NOMO-1 treated with dmso at 0.1 percent for 144 hours (cell line): ENCODE measurements around the gene SRRM3.
A peak's percentile ranks its signal among the peaks of the same experiment; 100 is the strongest.
"Not testable (repeated sequence)": the region's sequence is repeated elsewhere in the genome, so short reads cannot be mapped to it uniquely, and the experiment has no call there.

Experiments
- DNase-seq: peaks from one replicate; lab custom pipeline; 2025; ENCODE audit not compliant: unreplicated experiment; lab: John Stamatoyannopoulos, UW

Gene SRRM3

GRCh38 chr7:76260171-76260703 is 58.5 kb downstream of the SRRM3 start:
- DNase-seq, result no peak

- DNase-seq, result no peak
Observed at GRCh38 chr7:76261329-76261728, 59.6 kb downstream of the SRRM3 start.

- DNase-seq, result no peak
Observed at GRCh38 chr7:76261931-76262330, 60.2 kb downstream of the SRRM3 start.

DNA sequence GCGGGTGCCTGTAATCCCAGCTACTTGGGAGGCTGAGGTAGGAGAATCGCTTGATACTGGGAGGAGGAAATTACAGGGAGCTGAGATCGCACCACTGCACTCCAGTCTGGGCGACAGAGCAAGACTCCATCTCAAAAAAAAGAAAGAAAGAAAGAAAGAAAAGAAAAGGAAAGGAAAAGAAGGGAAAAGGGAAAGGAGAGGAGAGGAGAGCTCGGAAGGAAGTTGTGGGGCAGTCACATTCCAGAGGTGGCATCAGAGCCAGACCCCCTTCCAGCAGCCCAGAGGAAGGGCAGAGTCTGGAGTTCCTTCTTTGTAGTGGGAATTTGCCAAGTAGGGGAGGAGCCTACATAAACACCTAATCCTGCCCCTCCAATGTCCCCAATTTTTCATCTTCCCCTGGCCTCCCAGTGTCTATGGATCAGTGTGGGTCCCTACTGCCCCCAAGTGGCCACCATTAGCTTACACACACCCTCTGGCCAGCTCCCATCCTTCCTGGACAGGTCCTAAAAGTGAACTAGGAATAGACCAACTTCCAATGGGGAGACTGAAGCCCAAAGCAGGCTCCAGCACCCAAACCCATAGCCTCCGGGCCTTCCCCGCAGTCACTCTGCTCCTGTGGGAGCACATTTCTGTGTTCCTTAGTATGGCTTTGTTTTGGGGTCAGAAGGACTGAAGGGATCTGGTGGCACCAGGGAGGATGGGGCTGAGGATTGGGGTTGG is 61.1 kb downstream of the SRRM3 start:
- DNase-seq, result peak; percentile 63

GRCh38 chr7:76265299-76265698 is 63.6 kb downstream of the SRRM3 start:
- DNase-seq, result no peak

- no peak for DNase-seq
Observed at GRCh38 chr7:76267107-76267893, 65.6 kb downstream of the SRRM3 start.

- no peak for DNase-seq
Observed at GRCh38 chr7:76267894-76268183, 66.1 kb downstream of the SRRM3 start.

DNA sequence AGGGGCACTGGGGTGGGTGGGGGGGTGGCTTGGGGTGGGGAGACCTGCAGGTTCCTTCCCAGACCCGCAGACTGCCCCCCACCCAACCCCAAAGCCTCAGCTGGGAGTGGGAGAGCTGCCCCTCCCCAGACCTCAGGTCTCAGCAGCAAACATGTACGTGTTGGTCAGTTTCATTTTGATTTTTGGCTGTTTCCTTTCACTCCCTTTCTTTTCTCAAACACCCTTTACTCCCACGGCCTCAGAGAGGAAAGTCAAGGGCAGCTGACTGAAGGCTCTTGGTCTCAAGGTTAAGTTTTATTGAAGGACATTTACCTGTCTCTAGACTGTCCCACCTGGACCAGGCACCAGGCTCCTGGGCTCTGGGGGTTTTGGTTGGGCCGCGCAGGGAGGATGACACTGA is 66.7 kb downstream of the SRRM3 start:
- DNase-seq, result no peak

DNA sequence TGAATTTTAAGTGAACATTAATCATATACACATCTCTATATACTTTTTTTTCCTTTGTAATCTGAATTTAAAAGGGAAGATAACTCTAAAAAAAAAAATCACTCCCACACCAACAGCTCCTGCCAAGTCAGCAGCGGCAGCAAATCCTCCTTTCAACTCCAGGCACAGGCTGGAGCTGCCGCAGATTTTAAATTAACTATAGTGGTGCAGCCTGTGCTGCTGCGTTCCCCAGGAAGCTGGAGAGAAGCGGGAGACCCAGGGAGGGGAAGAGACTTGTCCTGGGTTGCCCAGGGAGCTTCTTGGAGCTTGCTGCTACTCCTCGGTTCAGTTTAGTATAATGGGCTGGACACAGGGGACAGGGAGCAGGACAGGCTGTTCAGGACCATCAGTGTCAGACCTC is 68.2 kb downstream of the SRRM3 start:
- DNase-seq, result no peak

GRCh38 chr7:76271384-76271783 is 69.7 kb downstream of the SRRM3 start:
- not testable (repeated sequence) for DNase-seq

DNA sequence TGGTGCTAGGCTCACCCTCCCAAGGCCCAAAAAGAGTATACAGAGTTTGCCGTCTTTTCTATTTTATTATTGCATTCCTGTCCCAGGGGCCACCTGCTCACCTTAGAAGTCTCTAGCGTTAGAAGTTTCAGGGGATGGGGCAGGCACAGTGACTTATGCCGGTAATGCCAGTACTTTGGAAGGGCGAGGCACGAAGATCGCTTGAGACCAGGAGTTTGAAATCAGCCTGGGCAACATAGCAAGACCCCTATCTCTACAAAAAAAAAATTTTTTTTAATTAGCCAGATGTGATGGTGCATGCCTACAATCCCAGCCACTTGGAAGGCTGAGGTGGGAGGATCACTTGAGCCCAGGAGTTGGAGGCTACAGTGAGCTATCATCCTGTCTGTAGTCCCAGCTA is 70.4 kb downstream of the SRRM3 start:
- no peak for DNase-seq

GRCh38 chr7:76272851-76273497 is 71.3 kb downstream of the SRRM3 start:
- DNase-seq, result no peak

GRCh38 chr7:76273503-76273902 is 71.8 kb downstream of the SRRM3 start:
- DNase-seq, result no peak

GRCh38 chr7:76278540-76278939 is 76.8 kb downstream of the SRRM3 start:
- no peak for DNase-seq

- DNase-seq, result no peak
Observed at GRCh38 chr7:76280408-76280807, 78.7 kb downstream of the SRRM3 start.

- no peak for DNase-seq
Observed at GRCh38 chr7:76281006-76281705, 79.5 kb downstream of the SRRM3 start.

DNA sequence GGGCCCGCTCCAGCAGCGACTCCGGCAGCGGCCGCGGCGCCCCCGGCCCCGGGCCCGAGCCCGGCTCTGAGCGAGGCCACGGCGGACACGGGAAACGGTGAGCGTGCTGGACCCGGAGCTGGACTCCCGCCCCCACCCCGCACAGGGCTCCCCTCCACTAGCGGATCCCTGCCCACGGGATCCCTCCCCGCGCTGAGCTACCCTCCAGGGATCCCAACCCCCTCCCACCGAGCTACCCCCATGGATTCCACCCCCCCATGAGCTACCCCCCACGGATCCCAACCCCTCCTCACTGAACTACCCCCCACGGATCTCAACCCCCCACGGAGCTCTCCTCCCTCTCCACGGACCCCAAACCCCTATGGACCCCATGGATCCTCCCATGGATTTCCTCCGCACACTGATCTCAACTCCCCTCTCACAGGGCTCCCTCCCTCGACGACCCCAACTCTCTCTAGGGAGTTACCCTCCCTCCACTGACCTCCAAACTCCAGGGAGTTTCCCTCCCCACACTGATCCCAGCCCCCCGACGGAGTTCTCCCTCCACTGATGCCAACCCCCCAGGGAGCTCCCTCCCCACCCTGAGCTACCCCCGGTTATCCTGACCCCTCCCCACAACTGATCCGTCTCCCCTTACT is 80.1 kb downstream of the SRRM3 start:
- DNase-seq, result no peak

DNA sequence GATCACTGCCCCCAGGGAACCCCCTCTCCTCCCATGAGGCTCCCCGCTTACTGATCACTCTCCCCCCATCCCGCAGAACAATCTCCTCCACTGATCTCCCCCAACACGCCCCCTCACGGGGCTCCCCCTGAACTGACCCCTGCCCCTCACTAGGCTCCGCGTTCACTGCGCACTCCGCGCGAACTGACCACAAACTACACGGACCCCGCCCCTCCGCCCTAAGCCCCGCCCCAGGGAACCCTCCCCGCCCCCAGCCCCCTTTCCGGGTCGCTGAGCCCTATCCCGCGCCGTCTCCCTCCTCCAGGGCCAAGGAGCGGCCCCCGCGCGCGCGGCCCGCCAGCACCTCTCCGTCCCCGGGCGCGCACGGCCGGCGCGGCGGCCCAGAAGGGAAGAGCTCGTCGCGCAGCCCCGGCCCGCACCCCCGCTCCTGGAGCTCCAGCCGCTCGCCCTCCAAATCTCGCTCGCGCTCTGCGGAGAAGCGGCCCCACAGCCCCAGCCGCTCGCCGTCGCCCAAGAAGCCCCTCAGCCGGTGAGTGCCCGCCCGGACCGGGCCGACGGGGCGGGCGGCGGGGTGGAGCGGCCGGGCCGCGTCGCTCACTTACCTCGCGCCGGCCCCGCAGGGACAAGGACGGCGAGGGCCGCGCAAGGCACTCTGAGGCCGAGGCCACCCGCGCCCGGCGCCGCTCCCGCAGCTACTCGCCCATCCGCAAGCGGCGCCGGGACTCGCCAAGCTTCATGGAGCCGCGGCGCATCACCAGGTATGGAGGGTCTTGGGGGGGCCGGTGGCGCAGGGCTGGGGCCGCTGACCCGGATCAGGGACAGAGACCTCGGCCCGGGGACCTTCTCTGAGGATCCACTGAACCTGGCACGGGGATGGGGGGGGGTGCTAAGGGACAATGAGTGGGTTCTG is 80.9 kb downstream of the SRRM3 start:
- no peak for DNase-seq

GRCh38 chr7:76283254-76284159 is 81.8 kb downstream of the SRRM3 start:
- no peak for DNase-seq
